Cardiac muscle cell (in vitro differentiated cells and primary cell): ENCODE results near the gene SERPINI1. TPM values are rescaled to one million over a fixed set of nuclear protein-coding genes. Genes with fewer than 3 reads are reported as not detected.

ENCODE experiments used
- DNase-seq, 2 donors: peaks; one replicate each; pipeline versions ENCODE4 v3.0.0 to v3.0.0-alpha.2; 2010 to 2017; ENCODE audit warnings: low read depth in 1 of 2, low spot score in 1 of 2
- H3K27ac ChIP-seq: fragments of 200-600 bp; sonication (generic); 2 replicates; pipeline ENCODE4 v1.5.1; 2016
- H3K27me3 ChIP-seq: fragments of 200-600 bp; sonication (generic); 2 replicates; pipeline ENCODE4 v1.6.0; 2016; ENCODE audit warnings: control low read depth
- H3K36me3 ChIP-seq: fragments of 200-600 bp; sonication (generic); 2 replicates; pipeline ENCODE4 v1.5.1; 2016; ENCODE audit warnings: control low read depth
- H3K4me1 ChIP-seq: fragments of 200-600 bp; sonication (generic); 2 replicates; pipeline ENCODE4 v1.8.1; 2017; ENCODE audit warnings: low read depth, mild to moderate bottlenecking, mixed run types
- H3K4me3 ChIP-seq: fragments of 200-600 bp; sonication (generic); 2 replicates; pipeline ENCODE4 v1.5.1; 2016; ENCODE audit warnings: mild to moderate bottlenecking
- H3K9me3 ChIP-seq: fragments of 200-600 bp; sonication (generic); 2 replicates; pipeline ENCODE4 v1.5.1; 2017; ENCODE audit warnings: low read depth, mild to moderate bottlenecking, control low read depth
- polyA plus RNA-seq: library from polyadenylated mRNA; unstranded; fragments of >200 nt; fragmentation: Nextera tagmentation; extraction: Ambion mirVana; gene quantifications from 2 replicates; pipeline ENCODE4 v1.2.1, GENCODE V29; 2016
- total RNA-seq: library from RNA; depleted of rRNA; stranded (reverse); fragments of >200 nt; gene quantifications from 2 replicates; pipeline ENCODE4 v1.2.3, GENCODE V29; 2016
- TF ChIP-seq, protein P1 (sequence below): IDR thresholded peaks from 2 replicates; pipeline ENCODE4 v1.5.1; 2012; ENCODE audit warnings: low read depth, mild to moderate bottlenecking, low read length

Gene SERPINI1
- total and polyA plus RNA-seq, 2 experiments from 2014 or later = 23.9 to 117 TPM

DNA sequence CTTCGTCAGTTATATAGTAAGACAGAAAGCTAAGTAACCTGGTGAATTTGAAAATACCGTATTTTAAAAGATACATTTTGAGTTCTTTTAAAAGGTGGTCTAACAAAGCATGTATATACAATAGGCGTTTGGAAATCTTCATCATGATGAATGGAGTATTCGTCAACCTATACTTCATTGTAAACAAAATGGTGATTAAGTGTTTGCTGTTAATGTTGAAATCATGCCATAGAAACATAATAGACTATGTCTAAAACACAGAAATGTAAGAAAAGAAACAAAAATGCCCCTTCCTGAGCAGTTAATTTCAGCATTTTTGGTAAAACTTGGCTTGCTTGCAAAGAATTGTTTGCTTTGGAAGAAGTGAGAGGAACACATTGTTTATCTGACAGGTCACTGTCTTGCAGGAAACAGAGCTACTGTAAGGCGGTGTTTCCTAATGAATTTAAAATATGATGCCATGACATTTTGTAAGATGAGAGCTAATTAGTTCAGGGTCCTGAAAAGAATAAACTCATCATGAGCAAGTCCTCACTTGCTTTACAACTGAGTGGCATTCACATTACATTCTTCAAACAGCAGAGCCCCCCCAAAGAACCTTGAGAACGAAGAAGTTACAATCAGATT is 126.7 kb downstream of the SERPINI1 start:
- TF ChIP-seq, protein P1, sequence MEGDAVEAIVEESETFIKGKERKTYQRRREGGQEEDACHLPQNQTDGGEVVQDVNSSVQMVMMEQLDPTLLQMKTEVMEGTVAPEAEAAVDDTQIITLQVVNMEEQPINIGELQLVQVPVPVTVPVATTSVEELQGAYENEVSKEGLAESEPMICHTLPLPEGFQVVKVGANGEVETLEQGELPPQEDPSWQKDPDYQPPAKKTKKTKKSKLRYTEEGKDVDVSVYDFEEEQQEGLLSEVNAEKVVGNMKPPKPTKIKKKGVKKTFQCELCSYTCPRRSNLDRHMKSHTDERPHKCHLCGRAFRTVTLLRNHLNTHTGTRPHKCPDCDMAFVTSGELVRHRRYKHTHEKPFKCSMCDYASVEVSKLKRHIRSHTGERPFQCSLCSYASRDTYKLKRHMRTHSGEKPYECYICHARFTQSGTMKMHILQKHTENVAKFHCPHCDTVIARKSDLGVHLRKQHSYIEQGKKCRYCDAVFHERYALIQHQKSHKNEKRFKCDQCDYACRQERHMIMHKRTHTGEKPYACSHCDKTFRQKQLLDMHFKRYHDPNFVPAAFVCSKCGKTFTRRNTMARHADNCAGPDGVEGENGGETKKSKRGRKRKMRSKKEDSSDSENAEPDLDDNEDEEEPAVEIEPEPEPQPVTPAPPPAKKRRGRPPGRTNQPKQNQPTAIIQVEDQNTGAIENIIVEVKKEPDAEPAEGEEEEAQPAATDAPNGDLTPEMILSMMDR = no peak

DNA sequence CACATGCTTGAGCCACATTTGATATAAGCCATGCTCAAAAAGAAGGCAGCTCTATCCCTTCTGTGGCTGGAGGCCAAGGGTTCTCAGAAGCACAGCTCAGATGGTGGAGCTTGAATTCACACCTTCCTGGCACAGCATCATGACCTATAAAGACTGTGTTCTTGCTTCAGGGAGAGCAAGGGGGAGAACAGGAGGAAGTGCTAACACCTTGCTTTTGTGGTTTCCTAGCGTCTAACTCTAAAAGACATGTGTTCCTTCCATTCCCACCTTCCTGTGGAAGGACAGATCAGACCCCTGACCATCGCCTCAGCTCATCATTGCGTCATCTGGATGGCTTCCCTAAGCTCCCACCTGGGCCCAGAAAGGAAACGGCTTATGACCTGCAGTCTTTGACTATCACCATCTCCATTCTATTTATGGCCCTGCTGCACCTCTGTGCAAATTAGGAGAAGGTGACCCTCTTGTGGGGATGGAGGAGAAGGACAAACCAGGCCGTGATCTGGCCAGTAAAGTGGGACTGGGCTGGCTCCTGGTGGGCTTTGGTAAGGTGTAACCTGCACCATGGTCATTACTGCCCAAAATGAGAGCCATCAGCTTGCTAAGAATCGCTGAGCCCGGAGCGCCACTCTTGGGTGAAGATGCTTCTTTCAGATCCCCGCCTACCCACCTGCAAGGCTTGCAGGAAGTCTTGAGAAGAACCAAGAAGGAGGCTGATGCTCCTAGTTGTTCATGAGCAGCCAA is 128.5 kb downstream of the SERPINI1 start:
- H3K4me3 ChIP-seq = no peak overlapping the region
- no peak overlapping the region for H3K27ac ChIP-seq
- TF ChIP-seq, protein P1 = no peak
- no peaks in the 10 kb centered on the region for H3K27me3 ChIP-seq
- H3K36me3 ChIP-seq = no peaks in the 10 kb centered on the region
- no peaks in the 10 kb centered on the region for H3K4me1 ChIP-seq
- no peak for DNase-seq
- no peaks in the 10 kb centered on the region for H3K9me3 ChIP-seq

More for the DNA sequence above, 126.7 kb downstream of the SERPINI1 start:
- Histone ChIP-seq H3K27me3 (no peaks in the 10 kb centered on the region), H3K4me1 (no peaks in the 10 kb centered on the region), H3K4me3 (no peak overlapping the region), H3K9me3 (no peaks in the 10 kb centered on the region), H3K36me3 (no peaks in the 10 kb centered on the region), H3K27ac (no peak overlapping the region)
- no peak for DNase-seq

- Histone ChIP-seq H3K4me1 (no peaks in the 10 kb centered on the region), H3K27ac (no peak overlapping the region), H3K9me3 (no peaks in the 10 kb centered on the region), H3K4me3 (no peak overlapping the region), H3K27me3 (no peaks in the 10 kb centered on the region), H3K36me3 (no peaks in the 10 kb centered on the region)
- no peak for DNase-seq
- TF ChIP-seq, protein P1 = no peak
Observed at GRCh38 chr3:167864552-167864874, 129.0 kb downstream of the SERPINI1 start.

GRCh38 chr3:167866331-167866730 is 130.8 kb downstream of the SERPINI1 start:
- Histone ChIP-seq H3K9me3 (no peaks in the 10 kb centered on the region), H3K4me3 (no peak overlapping the region), H3K27ac (no peak overlapping the region), H3K27me3 (no peaks in the 10 kb centered on the region), H3K4me1 (no peaks in the 10 kb centered on the region), H3K36me3 (no peaks in the 10 kb centered on the region)
- TF ChIP-seq, protein P1 = no peak
- no peak for DNase-seq

DNA sequence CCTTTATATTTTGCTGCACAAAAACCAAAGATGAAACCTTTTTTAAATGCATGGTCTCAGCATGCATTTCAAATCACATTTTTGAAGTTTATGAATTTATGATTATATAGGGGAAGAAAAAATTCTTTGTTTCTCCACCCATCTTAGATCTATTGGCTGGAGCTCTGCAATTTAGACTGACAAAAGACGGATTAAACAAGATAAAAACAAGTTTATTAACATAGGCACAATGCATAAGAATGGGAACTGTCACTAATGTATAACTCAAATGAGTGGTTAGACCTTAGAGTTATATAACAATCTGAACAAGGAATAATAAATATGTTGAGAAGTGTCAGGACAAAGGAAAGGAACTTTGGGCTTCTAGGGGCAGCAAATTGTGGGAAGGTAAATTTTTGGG is 132.5 kb downstream of the SERPINI1 start:
- H3K27ac ChIP-seq = no peak overlapping the region
- H3K4me1 ChIP-seq = no peaks in the 10 kb centered on the region
- no peak overlapping the region for H3K4me3 ChIP-seq
- TF ChIP-seq, protein P1 = no peak
- no peaks in the 10 kb centered on the region for H3K9me3 ChIP-seq
- H3K36me3 ChIP-seq = no peaks in the 10 kb centered on the region
- DNase-seq = no peak
- H3K27me3 ChIP-seq = no peaks in the 10 kb centered on the region
